GM18868 (cell line): ENCODE measurements around the gene WDR90.

ENCODE experiments used
- ATAC-seq: cut with Tn5 transposase; IDR thresholded peaks from one replicate; pipeline ENCODE4 v1.9.1; 2021; ENCODE audit warnings: mild to moderate bottlenecking, moderate library complexity; ENCODE audit not compliant: unreplicated experiment

Gene WDR90

DNA sequence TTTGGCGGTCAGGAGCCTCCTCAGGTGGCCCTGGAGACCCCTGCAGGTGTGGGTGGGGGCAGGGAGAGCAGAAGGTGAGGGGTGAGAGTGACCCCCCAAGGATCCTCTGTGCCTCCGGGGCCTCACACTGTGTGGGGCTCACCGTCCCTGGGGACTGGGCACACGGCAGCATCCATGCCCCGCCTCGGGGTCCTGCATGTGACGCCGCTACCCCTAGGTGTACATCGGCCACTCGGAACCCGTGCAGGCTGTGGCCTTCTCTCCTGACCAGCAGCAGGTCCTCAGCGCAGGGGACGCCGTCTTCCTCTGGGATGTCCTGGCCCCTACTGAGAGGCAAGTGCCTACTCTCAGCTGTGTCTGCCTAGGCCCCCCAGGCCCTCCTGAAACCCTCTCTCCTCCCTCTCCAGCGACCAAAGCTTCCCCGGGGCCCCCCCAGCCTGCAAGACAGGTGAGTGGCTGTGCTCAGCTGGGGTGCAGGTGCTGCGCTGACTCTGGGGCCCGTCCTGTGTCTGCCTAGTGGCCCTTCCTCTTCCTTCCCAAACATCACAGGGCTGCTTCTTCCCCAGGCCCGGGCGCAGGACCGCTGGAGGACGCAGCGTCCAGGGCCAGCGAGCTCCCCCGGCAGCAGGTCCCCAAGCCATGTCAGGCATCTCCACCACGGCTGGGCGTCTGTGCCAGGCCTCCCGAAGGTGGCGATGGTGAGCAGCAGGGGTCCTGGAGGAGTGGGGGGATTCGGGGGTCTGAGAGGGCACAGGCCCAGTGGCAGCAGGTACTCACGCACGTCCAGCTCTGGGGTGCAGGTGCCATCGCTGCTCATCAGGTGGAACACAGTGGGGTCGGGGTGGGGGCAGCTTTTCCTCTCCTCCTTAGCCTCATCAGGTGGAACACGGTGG lies 9.8 kb downstream of the WDR90 start:
- no peak for ATAC-seq

- ATAC-seq = no peak
These were observed 10.5 kb downstream of the WDR90 start for GRCh38 chr16:659618-660017.

- ATAC-seq = no peak
These were observed 10.9 kb downstream of the WDR90 start for GRCh38 chr16:660132-660458.

DNA sequence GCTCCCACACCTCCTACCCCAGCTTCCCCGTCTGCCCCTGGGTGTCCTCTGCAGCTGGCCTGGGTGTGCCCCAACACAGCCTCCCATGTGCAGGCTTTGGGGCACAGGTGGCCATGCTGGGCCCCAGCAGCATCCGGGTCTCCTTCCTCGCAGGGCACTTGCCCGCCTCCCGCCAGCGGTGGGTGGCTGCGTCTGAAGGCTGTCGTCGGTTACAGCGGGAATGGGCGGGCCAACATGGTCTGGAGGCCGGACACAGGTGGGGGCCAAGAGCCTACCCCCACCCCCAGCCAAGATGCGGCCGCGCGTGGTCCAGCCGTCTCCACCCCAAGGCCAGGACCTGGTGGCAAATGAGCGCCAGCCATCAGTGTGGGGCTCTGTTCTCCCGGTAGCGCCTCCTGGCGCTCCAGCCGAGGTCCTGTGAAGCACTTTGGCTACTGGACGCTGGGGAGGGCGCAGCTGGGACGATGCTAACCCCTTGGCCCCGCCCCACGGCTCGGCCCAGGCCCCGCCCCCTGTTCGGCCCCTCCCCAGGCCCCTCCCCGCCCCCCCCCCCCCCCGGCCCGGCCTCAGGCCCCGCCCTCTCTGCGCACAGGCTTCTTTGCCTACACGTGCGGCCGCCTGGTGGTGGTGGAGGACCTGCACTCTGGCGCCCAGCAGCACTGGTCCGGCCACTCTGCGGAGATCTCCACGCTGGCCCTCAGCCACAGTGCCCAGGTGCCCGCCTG lies 11.5 kb downstream of the WDR90 start:
- peak; percentile 64 for ATAC-seq

DNA sequence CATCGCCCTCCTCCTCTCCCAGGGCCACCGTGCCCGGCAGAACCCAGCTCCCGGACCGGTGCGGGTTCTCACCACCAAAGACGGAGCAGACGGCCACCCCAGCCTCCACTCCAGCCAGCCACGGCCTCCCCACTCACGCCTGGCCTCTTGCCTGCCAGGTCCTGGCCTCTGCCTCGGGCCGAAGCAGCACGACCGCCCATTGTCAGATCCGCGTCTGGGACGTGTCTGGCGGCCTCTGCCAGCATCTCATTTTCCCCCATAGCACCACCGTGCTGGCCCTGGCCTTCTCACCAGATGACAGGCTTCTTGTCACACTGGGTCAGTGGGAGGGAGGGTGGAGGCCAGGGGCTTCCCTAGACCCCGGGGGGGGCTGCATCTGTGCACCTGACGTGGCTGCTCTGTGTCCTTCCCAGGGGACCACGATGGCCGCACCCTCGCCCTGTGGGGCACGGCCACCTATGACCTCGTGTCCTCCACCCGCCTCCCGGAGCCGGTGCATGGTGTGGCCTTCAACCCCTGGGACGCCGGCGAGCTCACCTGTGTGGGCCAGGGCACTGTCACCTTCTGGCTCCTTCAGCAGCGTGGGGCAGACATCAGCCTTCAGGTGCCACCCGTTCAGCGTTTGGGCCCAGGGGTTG lies 12.1 kb downstream of the WDR90 start:
- peak; percentile 5 for ATAC-seq

DNA sequence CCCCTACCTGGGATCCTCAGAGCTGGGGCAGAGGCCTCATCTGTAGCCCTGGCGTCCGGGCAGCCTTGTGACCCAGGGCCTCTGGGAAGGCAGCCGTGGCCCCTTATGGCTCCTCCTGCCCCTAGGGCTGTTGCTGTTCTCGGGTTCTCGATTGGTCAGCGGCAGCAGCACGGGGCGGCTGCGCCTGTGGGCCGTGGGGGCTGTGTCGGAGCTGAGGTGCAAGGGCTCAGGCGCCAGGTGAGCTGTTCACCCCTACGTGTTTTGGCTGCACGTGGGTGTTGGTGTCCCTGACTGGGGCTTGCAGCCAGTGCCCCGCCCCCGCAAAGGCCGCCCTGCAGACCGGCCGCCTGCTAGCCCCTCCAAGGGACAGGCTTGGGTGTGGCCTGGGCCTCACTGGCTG lies 12.9 kb downstream of the WDR90 start:
- ATAC-seq = no peak

DNA sequence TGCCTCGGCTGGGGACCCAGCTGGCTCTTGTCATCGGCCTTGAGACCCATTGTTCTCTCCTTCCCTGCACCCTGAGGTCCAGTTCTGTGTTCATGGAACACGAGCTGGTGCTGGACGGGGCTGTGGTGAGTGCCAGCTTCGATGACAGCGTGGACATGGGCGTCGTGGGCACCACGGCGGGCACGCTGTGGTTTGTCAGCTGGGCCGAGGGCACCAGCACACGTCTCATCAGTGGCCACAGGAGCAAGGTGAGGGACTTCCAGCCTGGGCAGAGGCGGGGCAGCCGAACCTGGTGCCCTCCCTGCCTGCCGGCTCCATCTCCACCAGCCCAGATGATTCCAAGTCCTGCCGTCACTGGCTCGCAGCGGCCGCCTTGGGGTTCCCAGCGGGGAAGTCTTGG lies 13.4 kb downstream of the WDR90 start:
- no peak for ATAC-seq

- ATAC-seq = no peak
These were observed 17.4 kb downstream of the WDR90 start for GRCh38 chr16:666572-666971.

DNA sequence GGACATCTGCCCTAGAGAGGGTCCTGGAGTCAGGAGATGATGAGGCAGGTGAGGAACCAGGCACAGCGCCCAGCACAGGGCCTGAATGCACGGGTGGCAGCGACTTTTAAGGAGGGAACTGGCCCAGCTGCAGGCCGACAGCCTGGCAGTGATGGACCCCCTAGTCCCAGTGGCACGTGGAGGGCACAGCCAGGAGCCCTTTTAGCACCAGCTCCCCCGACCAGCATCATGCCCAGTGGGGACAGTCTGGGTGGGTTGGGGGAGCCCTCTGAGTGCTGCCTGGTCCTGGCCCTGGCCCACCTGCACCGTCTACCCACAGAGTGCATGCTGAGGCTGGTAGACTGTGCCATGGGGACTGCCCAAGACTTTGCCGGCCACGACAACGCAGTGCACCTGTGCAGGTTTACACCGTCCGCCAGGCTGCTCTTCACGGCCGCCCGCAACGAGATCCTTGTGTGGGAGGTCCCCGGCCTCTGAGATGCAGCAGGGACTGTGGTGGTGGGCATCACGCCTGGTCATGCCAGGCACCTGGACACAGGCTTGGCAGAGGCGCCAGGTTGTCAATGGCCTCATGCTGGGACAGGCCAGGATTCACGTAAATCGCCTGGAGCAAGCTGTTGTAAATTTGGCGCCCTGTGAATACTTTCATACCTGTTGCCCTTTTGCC lies 18.1 kb downstream of the WDR90 start:
- ATAC-seq = no peak

DNA sequence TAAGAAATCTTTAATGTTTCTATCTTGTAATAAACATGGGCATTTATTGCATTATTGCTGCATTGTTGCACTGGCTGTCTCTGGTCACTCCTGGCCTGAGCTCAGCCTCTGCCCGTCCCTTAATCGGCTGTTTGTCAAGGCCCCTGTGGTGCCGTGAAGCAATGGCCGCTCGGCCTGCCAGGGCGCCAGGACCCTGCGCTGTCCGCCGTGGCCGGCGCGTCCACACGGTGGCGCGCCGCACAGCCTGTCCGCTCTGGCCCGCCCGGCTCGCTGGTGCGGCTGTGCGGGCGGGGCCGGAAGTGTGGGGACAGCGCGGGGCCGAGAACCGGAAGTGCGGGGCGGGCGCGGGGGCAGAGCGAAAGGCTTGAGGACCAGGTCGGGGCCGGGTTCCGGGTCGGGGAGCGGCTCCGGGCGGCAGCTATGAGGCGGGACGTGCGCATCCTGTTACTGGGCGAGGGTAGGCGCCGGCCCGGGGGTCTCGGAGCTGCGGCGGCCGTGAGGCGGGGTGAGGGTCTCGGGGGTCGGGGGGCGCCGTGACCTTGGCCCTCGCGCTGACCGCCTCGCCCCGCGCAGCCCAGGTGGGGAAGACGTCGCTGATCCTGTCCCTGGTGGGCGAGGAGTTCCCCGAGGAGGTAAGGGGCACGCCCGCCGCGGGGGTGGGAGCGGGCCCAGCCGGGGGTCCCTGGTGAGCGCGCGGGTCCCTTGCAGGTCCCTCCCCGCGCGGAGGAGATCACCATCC lies 18.8 kb downstream of the WDR90 start, which contains the start of gene RHOT2:
Gene RHOT2, plus strand, starts transcription at position 353 of the 739 bp plus-strand sequence. Its CDS starts 68 bp downstream, at position 421.
- ATAC-seq = peak; percentile 93

DNA sequence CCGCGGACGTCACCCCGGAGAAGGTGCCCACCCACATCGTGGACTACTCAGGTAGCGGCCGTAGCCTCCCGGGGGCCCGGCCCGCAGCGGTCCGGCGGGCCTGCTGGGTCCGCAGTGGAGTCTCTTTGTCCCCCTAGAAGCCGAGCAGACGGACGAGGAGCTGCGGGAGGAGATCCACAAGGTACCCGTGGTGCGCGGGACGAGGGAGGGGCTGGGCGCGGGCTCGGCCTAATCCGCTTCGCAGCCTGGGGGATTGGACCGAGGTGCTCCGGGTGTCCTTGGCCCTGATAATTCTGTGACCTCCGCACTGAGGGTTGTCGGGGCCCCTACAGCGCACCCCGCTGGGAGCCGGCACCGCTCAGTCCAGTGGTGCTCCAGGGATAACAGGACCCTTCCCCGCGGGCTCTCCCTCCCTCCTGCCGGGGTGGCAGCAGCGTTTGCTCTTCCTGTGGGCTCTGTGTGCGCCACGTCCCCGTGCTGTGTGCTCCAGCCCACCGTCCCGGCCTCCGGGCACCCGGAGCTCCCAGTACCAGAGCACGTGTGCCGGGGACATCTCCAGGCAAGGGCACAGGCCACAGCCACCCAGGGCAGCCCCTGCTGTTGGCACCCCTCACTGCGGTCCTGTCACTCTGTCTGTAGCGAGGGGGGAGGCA lies 19.5 kb downstream of the WDR90 start:
- no peak for ATAC-seq

DNA sequence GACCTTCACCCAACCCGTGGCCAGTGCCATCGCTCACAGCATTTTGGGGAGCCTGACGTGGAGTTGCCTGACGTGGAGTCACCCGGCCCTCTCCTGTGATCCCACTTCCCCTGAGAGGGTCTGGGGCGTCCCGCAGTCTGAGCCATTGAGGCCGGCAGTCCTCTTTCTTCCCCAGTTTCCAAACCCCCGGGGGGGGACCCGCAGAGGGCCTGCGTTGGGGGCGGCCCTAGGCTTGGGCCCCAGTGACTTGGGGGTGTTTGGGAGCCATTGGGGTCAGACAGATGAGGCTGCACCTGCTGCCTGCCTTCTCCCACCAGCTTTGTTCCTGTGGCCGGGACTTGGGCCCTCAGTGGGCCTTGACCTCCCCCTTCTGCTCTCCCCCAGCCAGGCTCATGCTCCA lies 20.5 kb downstream of the WDR90 start:
- ATAC-seq = no peak

DNA sequence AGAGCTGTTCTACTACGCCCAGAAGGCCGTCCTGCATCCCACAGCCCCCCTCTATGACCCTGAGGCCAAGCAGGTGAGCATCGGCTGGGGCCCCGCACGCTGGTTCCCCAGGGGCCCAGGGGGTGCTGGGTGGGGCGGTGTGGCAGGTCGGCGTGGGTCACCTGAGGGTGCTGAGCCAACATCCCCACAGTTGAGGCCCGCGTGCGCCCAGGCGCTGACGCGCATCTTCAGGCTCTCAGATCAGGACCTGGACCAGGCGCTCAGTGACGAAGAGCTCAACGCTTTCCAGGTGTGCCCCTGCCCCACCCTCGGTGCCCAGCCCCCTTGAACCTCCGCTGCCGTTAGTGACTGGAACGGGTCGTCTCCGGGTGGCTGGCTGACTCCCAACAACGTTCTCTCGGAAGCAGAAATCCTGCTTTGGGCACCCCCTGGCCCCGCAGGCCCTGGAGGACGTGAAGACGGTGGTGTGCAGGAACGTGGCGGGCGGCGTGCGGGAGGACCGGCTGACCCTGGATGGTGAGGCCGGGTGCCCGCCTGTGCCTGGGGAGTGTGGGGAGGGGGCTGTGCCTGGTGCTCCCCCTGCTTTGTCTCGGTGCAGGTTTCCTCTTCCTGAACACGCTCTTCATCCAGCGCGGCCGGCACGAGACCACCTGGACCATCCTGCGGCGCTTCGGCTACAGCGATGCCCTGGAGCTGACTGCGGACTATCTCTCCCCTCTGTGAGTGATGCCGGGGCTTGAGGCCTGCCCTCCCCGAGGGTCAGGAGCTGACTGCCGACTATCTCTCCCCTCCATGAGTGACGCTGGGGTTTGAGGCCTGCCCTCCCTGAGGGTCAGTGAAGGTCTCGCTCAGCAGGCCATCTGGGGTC lies 21.6 kb downstream of the WDR90 start:
- no peak for ATAC-seq

- no peak for ATAC-seq
These were observed 22.4 kb downstream of the WDR90 start for GRCh38 chr16:671353-672131.

DNA sequence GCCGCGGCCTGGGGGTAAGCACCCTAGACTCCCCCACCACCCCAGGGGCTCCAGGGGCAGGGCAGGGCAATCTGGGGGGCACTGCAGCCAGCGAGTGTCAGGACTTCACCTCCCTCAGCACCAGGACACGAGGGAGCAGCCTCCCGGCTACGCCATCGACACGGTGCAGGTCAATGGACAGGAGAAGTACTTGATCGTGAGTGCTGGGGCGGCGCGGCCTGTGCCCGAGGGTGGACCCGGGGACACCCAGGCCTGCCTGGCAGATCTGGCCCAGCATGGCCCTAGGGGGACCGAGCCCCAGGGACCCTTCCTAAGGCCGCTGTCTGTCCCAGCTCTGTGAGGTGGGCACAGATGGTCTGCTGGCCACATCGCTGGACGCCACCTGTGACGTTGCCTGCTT lies 23.2 kb downstream of the WDR90 start:
- ATAC-seq = no peak

DNA sequence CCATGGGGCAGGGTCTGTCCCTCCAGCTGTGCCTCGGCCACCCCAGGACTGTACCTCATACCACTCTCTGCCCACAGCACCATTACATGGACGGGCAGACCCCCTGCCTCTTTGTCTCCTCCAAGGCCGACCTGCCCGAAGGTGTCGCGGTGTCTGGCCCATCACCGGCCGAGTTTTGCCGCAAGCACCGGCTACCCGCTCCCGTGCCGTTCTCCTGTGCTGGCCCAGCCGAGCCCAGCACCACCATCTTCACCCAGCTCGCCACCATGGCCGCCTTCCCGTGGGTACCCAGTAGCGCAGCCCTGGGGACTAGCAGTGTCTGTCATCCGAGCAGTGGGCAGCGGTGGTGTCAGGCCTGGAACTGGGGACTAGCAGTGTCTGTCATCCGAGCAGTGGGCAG lies 23.7 kb downstream of the WDR90 start:
- no peak for ATAC-seq

GRCh38 chr16:673399-673991 lies 24.3 kb downstream of the WDR90 start:
- ATAC-seq = no peak
